HepG2 (cell line): ENCODE data around the gene CPA2. TPM values are rescaled to one million over a fixed set of nuclear protein-coding genes. Genes with fewer than 3 reads are reported as not detected.

Experiments
- ATAC-seq: fragments of 200-7000 bp; cut with Tn5 transposase; 3 replicates; pipeline ENCODE4 v1.9.1; 2020; ENCODE audit warnings: mild to moderate bottlenecking, moderate library complexity
- BruUV-seq: library from RNA; stranded (reverse); fragments of 400-500 nt; replicated peaks from 2 replicates; lab custom pipeline; 2021; lab: Mats Ljungman, UMichigan
- CTCF ChIA-PET: fragments of 300-600 bp; formaldehyde crosslinking; extraction: SDS; loops from one replicate; lab custom pipeline; 2021; ENCODE audit warnings: low total read pairs, inconsistent platforms, low intra/inter-chr PET ratio; lab: Yijun Ruan, JAX
- POLR2A ChIA-PET: fragments of 350-600 bp; sonication (Branson Sonifier 250); formaldehyde crosslinking; loops from one replicate; lab custom pipeline; 2020; ENCODE audit warnings: antibody characterized with exemption, inconsistent platforms; lab: Yijun Ruan, JAX
- DNase-seq: peaks from one replicate; pipeline ENCODE4 v3.0.0-alpha.2; 2015; ENCODE audit warnings: low spot score
- FAIRE-seq: peaks from 3 replicates; lab custom pipeline; 2011; peaks lifted over from hg19 to GRCh38; lab: Jason Lieb, UNC
- H2AFZ ChIP-seq: one replicate; pipeline ENCODE4 v1.6.1; 2011; ENCODE audit warnings: low read length, inconsistent platforms
- H3K27ac ChIP-seq: fragments of 300-600 bp; 3 replicates; pipeline ENCODE4 v1.8.0; 2011; ENCODE audit warnings: mixed run types, mild to moderate bottlenecking, mixed read lengths, low read length, inconsistent platforms; ENCODE audit not compliant: insufficient read depth; ENCODE audit errors: extremely low read length
- H3K27me3 ChIP-seq, 2 experiments: fragments of 200-600 bp in 1 of 2; 2 replicates in 1 of 2; 3 replicates in 1 of 2; pipeline versions ENCODE4 v1.6.0 to v1.8.0; 2011; ENCODE audit warnings: low read length in 2 of 2, mild to moderate bottlenecking in 2 of 2, moderate library complexity in 2 of 2, inconsistent platforms in 1 of 2; ENCODE audit not compliant: insufficient read depth in 2 of 2, control insufficient read depth in 1 of 2
- H3K36me3 ChIP-seq, 2 experiments: fragments of 200-600 bp in 1 of 2; replicated peaks in 1 of 2; 2 replicates in 1 of 2; 3 replicates in 1 of 2; pipeline versions ENCODE4 v1.5.1 to v1.8.0; 2011; ENCODE audit warnings: low read length in 2 of 2, inconsistent platforms in 1 of 2; ENCODE audit not compliant: insufficient read depth in 2 of 2, control insufficient read depth in 1 of 2
- H3K4me1 ChIP-seq: 2 replicates; pipeline ENCODE4 v1.5.1; 2012; ENCODE audit warnings: low read length, inconsistent platforms; ENCODE audit not compliant: insufficient read depth
- H3K4me2 ChIP-seq: 2 replicates; pipeline ENCODE4 v1.6.0; 2011; ENCODE audit warnings: low read depth, low read length, inconsistent platforms
- H3K4me3 ChIP-seq, 3 experiments: fragments of 200-600 bp in 1 of 3; sonication (generic), shearing (Covaris generic) in 1 of 3; replicated peaks in 1 of 3; 2 replicates each; pipeline ENCODE4 v1.5.1; 2011 to 2016; ENCODE audit warnings: low read length in 3 of 3, inconsistent platforms in 2 of 3, low read depth in 2 of 3, mild to moderate bottlenecking in 2 of 3, control low read depth in 1 of 3, mixed read lengths in 1 of 3; ENCODE audit not compliant: insufficient read depth in 1 of 3
- H3K79me2 ChIP-seq: one replicate; pipeline ENCODE4 v1.6.1; 2011; ENCODE audit warnings: low read length, inconsistent platforms; ENCODE audit not compliant: insufficient read depth
- H3K9ac ChIP-seq: 2 replicates; pipeline ENCODE4 v1.6.0; 2011; ENCODE audit warnings: mild to moderate bottlenecking, low read depth, low read length, inconsistent platforms; ENCODE audit not compliant: insufficient read depth
- H3K9me3 ChIP-seq: 2 replicates; pipeline ENCODE4 v1.5.1; 2012; ENCODE audit warnings: mild to moderate bottlenecking, low read length
- H4K20me1 ChIP-seq: 2 replicates; pipeline ENCODE4 v1.6.0; 2011; ENCODE audit warnings: inconsistent platforms, mild to moderate bottlenecking, low read length, moderate library complexity; ENCODE audit not compliant: insufficient read depth
- AGO1 ChIP-seq: fragments of 200-400 bp; formaldehyde crosslinking; IDR thresholded peaks from 2 replicates; pipeline ENCODE4 v1.6.1; 2017; ENCODE audit warnings: mild to moderate bottlenecking, low read depth, low read length, moderate library complexity; ENCODE audit not compliant: poor library complexity, severe bottlenecking
- EED ChIP-seq: sonication (generic); formaldehyde crosslinking; IDR thresholded peaks from 2 replicates; pipeline ENCODE4 v1.5.0; 2020; ENCODE audit warnings: mild to moderate bottlenecking, missing genetic modification reagents
- FOXO1 ChIP-seq: sonication (generic); formaldehyde crosslinking; IDR thresholded peaks from 2 replicates; pipeline ENCODE4 v1.4.0; 2020; ENCODE audit warnings: missing genetic modification reagents
- NFE2L1 ChIP-seq: sonication (generic); formaldehyde crosslinking; IDR thresholded peaks from 2 replicates; pipeline ENCODE4 v1.4.0; 2020; ENCODE audit warnings: missing genetic modification reagents, mild to moderate bottlenecking, borderline replicate concordance
- RFXANK ChIP-seq: IDR thresholded peaks from 2 replicates; pipeline ENCODE4 v1.6.1; 2016
- YY1 ChIP-seq: IDR thresholded peaks from 2 replicates; pipeline ENCODE4 v1.6.1; 2011; ENCODE audit warnings: low read length, low read depth, moderate library complexity, mild to moderate bottlenecking; ENCODE audit not compliant: insufficient read depth, insufficient replicate concordance
- ZBTB8A ChIP-seq: sonication (generic); formaldehyde crosslinking; IDR thresholded peaks from 2 replicates; pipeline ENCODE4 v1.4.0; 2020; ENCODE audit warnings: mild to moderate bottlenecking, low read depth, missing genetic modification reagents, borderline replicate concordance
- ZNF230 ChIP-seq: sonication (generic); formaldehyde crosslinking; IDR thresholded peaks from 2 replicates; pipeline ENCODE4 v1.4.0; 2020; ENCODE audit warnings: mild to moderate bottlenecking, missing genetic modification reagents
- ZNF562 ChIP-seq: sonication (generic); formaldehyde crosslinking; IDR thresholded peaks from 2 replicates; pipeline ENCODE4 v1.8.0; 2022; ENCODE audit warnings: missing genetic modification reagents, borderline replicate concordance
- WGBS: methylation state at CpG from one replicate; pipeline ENCODE4 v1.1.6; 2017; ENCODE audit warnings: low lambda C conversion rate; 5-methylcytosine and 5-hydroxymethylcytosine counted together
- in situ Hi-C: cut with HindIII; loops from 2 replicates; pipeline ENCODE4 v1.10.0; 2017; ENCODE audit warnings: low pct_unique_long_range_greater_than_20kb; ENCODE audit not compliant: extremely low pct_ligation_motif_present
- intact Hi-C: fragments of 100-400 bp; cut with micrococcal nuclease; formaldehyde crosslinking; loops from one replicate; pipeline ENCODE4 v1.10.0; 2022; ENCODE audit not compliant: unreplicated experiment
- polyA plus RNA-seq, 8 experiments: library from polyadenylated mRNA; depleted of rRNA in 3 of 8; stranded (reverse) in 7 of 8; unstranded in 1 of 8; fragments of >200 nt; fragmentation: Illumina TruSeq in 4 of 8; extraction: Trizol in 4 of 8; gene quantifications; 2 replicates each; pipeline versions ENCODE4 v1.2.1 to v1.2.3, GENCODE V29; 2011 to 2016; ENCODE audit warnings: low read depth in 4 of 8, missing spikeins in 1 of 8, mixed read lengths in 1 of 8; ENCODE audit not compliant: insufficient read depth in 1 of 8
- total RNA-seq, 5 experiments: library from RNA; depleted of rRNA; stranded (reverse); fragments of >200 nt; fragmentation: Illumina TruSeq; extraction: Trizol; gene quantifications; 2 replicates each; pipeline ENCODE4 v1.2.3, GENCODE V29; 2016; ENCODE audit warnings: low read depth in 1 of 5
- TF ChIP-seq, protein P1 (sequence below): sonication (generic); formaldehyde crosslinking; conservative IDR thresholded peaks from 2 replicates; pipeline ENCODE4 v1.4.0; 2020; ENCODE audit warnings: missing genetic modification reagents

The CPA2 gene
- total and polyA plus RNA-seq, 2 of the 13 experiments (the other 11 are each of a cell fraction or from before 2014, with no cell fraction given), result not detected

DNA sequence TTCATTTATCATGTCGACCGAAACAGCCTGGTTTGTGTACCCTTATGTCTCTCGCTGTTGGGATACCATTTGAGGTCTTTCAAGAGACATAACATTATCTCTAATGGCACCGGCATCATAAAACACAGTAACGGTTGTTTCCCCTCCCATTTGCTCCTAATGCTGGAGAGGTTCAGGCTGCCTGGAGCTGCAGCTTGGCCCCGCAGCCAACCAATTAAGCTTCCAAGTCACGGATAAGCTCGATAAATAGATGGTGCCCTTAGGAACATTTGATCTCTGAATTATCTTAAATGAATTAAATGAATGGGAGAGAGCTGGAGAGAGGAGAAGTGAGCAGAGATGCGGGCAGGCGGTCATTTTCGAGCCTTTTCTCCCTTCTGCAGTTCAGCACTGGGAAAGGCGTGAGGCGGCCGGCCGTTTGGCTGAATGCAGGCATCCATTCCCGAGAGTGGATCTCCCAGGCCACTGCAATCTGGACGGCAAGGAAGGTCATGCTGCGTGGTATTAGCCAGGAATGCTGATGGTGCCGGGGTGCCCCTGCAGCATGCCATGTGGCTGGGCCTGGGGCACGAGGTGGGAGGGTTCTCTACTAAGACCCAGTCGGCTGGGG lies 38.9 kb downstream of the CPA2 start:
- FAIRE-seq, result no peak
- peaks cover 7% of the 10 kb centered on the region for H3K4me1 ChIP-seq
- in situ Hi-C loops (no loop called here), intact Hi-C loops (no loop called here)
- H4K20me1 ChIP-seq, result no peaks in the 10 kb centered on the region
- no peaks in the 10 kb centered on the region for H3K9me3 ChIP-seq
- ChIA-PET POLR2A (no interaction called here), CTCF (no interaction called here)
- TF ChIP-seq FOXO1 (CRISPR knock-in tag), result no peak
- TF ChIP-seq ZNF230 (CRISPR knock-in tag), result no peak
- TF ChIP-seq ZBTB8A (CRISPR knock-in tag), result no peak
- TF ChIP-seq, protein P1, sequence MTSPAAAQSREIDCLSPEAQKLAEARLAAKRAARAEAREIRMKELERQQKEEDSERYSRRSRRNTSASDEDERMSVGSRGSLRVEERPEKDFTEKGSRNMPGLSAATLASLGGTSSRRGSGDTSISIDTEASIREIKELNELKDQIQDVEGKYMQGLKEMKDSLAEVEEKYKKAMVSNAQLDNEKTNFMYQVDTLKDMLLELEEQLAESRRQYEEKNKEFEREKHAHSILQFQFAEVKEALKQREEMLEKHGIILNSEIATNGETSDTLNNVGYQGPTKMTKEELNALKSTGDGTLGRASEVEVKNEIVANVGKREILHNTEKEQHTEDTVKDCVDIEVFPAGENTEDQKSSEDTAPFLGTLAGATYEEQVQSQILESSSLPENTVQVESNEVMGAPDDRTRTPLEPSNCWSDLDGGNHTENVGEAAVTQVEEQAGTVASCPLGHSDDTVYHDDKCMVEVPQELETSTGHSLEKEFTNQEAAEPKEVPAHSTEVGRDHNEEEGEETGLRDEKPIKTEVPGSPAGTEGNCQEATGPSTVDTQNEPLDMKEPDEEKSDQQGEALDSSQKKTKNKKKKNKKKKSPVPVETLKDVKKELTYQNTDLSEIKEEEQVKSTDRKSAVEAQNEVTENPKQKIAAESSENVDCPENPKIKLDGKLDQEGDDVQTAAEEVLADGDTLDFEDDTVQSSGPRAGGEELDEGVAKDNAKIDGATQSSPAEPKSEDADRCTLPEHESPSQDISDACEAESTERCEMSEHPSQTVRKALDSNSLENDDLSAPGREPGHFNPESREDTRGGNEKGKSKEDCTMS (CRISPR knock-in tag), result no peak
- TF ChIP-seq RFXANK (CRISPR knock-in tag), result no peak
- TF ChIP-seq ZNF562 (CRISPR knock-in tag), result no peak
- no peak for TF ChIP-seq EED
- no peak for TF ChIP-seq AGO1
- no peak for TF ChIP-seq NFE2L1
- TF ChIP-seq YY1, result no peak
- no peaks in the 10 kb centered on the region for H3K36me3 ChIP-seq
- ATAC-seq, result no peak
- no peak for DNase-seq
- H3K9ac ChIP-seq, result no peak overlapping the region
- WGBS, result 74% methylated on average over 16 of the region's 21 CpGs
- no TSS peak for BruUV-seq
- H2AFZ ChIP-seq, result no peak overlapping the region
- H3K27ac ChIP-seq, result no peak overlapping the region
- H3K4me3 ChIP-seq, result no peak overlapping the region
- H3K79me2 ChIP-seq, result no peaks in the 10 kb centered on the region
- no peak overlapping the region for H3K4me2 ChIP-seq
- H3K27me3 ChIP-seq, result peaks cover 1 to 17% of the 10 kb centered on the region in 2 experiments; a peak in 4 of 5 replicates
